NCI-H146 treated with DMSO at 0.1 percent for 48 hours (cell line): ENCODE data around the gene ACAP1.
A peak's percentile ranks its signal among the peaks of the same experiment; 100 is the strongest.
"Not testable (repeated sequence)": the region's sequence is repeated elsewhere in the genome, so short reads cannot be mapped to it uniquely, and the experiment has no call there.

Experiments used
- DNase-seq: peaks from one replicate; lab custom pipeline; 2025; ENCODE audit not compliant: unreplicated experiment; lab: John Stamatoyannopoulos, UW

ACAP1 gene

DNA sequence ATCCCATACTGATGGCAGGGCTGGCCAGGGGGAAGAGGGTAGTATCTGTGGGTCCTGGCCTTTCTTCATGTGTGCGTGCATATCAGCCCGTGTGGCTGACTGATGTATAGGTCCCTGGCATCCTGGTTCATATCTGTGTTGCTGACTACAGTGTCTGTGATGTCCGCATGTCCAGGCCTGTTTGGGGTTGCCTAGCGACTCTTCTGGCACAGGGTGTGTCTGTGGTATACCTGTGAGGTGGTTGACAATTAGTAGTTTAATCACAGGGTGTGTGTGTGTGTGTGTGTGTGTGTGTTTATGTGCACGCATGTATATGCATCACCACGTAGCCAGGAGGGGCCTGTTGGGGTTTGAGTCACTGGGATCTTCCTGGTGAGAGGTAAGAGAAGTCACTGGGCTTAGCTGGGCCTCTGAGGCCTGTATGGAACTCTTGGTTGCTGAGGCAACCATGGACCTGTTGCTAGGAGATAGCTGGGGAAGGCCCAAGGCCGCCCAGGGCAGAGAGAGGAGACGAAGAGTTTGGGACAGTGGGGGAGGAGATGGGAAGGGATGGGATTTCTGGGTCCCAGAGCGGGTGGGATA lies 18.0 kb downstream of the ACAP1 start:
- no peak for DNase-seq

DNA sequence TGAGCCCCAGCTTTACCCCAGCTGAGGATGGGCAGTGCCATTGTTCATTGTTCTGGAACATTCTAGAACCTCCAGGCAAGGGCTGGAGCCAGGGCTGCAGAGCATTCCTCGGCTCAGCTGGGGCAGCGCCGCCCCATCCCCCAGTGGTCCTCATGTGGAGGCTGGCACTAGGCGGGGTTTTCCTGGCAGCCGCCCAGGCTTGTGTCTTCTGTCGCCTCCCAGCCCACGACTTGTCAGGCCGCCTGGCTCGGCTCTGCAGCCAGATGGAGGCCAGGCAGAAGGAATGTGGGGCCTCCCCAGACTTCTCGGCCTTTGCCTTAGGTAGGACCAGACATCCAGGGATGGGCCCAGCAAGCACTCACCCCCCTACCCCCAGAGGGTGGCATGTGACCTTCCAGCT lies 18.7 kb downstream of the ACAP1 start, which contains the start of gene TMEM95:
Gene TMEM95, plus strand, starts transcription at position 104 of the 400 bp plus-strand sequence. Its CDS starts 49 bp downstream, at position 153.
- no peak for DNase-seq

DNA sequence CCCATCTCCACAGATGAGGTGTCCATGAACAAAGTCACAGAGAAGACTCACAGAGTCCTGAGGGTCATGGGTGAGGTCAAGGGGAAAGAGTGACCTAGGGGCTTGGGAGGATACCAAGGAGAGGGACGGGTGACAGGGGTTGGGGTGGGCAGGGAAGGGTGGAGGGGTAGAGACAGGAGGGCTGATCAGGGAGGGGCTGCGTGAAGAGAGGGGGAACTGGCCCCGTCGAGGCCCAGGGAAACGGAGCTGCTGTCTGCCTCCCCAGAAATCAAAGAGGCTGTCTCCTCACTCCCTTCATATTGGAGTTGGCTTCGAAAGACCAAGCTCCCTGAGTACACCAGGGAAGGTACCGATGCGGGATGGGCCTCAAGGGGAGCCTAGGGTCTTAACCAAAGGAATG lies 19.2 kb downstream of the ACAP1 start:
- no peak for DNase-seq

DNA sequence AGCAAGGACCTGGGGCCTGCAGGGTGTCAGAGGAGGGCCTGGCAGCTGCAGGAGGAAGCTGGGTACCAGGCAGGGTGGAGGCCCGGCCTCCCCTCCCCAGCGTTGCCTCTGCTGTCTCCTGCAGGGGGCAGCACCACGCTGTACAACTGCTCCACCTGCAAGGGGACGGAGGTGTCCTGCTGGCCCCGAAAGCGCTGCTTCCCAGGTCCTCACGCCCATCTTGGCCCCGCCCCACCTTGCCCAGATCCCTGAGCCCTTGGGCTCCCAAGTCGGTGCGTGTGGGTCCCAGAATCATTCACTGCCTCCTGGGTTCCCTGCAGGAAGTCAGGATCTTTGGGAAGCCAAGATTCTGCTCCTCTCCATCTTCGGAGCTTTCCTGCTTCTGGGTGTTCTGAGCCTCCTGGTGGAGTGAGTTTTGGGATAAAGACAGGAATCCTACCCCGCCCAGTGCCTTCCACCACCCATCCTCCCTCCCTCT lies 19.8 kb downstream of the ACAP1 start:
- peak; percentile 49 for DNase-seq

DNA sequence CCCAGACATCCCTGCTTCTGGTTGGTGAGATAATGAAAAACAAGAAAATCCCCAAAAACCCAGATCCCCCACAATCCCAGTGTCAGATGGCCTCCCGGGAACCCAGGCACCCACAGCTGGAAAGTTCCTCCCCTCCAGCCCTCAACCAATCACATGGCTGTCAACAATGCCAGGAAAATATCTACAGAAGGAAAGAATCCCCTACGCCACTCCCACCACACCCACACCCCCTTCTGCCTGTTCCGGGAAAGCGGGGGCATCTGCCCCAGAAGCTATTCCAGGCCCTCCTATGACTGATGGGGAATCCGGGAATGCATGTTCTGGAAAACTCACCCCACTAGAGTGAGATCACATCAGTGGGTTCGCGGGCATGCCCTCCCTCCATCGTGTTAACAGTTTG lies 20.4 kb downstream of the ACAP1 start:
- DNase-seq = no peak

DNA sequence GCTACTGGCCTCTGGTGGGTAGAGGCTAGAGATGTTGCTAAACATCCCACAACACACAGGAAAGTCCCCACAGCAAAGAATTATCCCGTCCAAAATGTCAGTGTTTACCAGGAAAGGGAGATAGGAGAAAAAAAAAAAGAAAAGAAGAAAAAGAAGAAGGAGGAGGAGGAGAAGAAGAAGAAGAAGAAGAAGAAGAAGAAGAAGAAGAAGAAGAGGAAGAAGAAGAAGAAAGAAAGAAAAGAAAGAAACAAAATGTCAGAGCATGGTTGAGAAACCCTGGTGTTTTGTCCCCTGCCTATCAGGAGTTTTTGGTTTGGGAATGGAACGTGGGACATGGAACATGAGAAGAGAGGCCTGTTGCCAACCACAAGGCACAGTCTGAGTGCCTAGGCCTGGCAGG lies 21.1 kb downstream of the ACAP1 start:
- DNase-seq = no peak

DNA sequence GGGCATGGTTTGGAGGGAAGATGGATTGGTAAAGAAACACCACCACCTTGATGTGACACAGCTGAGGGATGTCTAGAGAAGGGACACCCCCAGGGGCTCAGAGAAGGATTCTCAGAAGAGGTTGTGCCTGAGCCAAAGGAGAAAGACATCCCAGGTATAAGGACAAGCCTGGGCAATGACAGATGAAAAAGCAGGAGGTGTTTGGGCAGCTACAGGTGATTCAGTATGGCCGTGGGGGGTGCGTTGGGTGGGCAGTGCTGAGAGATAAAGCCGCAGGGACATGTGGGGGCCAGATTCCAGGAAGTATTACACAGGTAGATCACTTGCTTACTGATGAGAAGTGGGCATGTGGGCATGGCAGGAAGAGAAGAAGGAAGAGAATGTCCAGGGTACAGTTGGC lies 25.6 kb downstream of the ACAP1 start:
- DNase-seq = no peak

DNA sequence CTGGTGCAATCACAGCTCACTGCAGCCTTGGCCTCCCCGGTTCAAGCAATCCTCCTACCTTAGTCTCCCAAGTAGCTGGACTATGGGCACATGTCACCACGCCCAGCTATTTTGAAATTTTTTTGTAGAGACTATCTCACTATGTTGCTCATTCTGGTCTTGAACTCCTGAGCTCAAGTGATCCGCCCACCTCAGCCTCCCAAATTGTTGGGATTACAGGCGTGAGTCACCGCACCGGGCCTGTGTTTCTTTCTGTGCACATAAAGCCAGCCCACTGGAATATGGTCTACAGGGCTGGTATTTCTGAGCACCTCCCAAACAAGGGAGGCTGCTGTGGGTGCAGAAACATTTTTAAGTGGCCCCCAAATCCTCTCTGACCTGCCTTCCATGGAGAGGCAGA lies 27.0 kb downstream of the ACAP1 start:
- no peak for DNase-seq

DNA sequence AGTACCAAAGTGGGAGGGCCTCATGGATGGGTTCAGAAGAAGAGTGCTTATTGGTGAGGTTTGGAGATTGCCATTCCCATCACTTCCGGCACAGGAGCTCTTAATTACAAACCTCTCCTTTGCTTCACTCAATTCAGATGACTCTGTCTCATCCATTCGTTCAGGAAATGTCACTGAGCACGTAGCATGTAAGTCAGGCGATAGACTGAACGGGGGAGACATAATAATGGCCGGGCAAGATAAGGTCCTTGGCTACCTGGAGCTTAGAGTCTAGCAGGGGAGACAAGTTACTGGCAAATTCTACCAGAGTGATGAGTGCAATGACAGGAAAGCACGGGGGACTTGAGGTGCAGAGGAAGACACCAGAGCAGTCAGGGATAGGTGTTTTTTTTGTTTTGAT lies 29.6 kb downstream of the ACAP1 start:
- DNase-seq = not testable (repeated sequence)

DNA sequence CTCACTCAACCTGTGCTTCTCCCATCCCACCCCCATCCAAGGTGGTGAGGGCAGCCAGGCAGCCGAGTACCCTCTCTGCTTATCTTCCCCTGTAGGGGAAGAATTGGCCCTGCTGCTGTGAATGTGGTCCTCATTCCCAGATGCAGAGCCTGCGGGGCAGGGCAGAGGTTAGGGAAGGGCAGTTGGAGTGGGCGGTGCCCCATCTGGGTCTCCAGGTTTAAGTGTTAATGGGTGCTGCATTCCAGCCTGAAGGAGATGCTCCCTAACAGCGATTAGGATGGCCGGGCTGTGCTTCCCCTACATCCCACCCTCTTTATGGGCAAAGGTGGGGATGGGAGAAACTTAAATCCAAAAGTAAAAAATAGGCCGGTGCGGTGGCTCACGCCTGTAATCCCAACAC lies 30.8 kb downstream of the ACAP1 start:
- no peak for DNase-seq

DNA sequence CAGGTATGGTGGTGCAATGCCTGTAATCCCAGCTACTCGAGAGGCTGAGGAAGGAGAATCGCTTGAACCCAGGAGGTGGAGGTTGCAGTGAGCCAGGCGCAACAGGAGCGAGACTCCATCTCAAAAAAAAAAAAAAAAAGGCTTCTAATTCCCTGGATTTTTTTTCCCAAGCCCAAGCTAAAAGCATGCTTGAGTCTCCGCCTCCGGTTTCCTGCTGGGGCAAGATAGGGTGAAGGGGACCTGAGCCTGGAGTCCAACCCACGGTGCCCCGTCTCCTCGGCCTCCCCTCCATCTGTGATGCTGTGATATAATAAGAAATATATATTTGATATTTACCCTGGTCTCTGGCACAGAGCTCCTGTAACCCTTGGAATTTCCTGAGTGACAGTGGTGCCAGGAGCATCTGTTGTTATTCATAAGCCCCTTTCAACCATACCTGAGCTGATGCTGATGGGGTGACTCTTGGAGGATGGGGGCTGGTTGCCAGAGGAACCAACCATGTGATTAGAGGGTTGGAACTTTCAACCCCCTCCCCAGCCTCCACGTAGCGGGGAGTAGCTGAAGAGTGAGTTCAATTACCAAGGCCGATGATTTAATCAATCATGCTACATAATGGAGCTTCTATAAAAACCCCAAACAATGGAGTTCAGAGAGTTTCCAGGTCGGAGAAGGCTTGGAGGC lies 31.7 kb downstream of the ACAP1 start:
- DNase-seq = no peak

DNA sequence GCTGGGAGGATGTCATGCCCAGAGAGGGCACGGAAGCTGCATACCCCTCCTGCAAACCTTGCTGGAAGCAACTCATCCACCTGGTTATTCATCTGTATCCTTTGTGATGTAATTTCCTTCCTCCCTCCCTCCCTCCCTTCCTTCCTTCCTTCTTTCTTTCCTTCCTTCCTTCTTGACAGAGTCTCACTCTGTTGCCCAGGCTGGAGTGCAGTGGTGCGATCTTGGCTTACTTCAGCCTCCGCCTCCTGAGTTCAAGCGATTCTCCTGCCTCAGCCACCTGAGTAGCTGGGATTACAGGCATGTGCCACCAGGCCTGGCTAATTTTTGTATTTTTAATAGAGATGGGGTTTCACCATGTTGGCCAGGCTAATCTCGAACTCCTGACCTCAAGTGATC lies 32.3 kb downstream of the ACAP1 start:
- DNase-seq = not testable (repeated sequence)

DNA sequence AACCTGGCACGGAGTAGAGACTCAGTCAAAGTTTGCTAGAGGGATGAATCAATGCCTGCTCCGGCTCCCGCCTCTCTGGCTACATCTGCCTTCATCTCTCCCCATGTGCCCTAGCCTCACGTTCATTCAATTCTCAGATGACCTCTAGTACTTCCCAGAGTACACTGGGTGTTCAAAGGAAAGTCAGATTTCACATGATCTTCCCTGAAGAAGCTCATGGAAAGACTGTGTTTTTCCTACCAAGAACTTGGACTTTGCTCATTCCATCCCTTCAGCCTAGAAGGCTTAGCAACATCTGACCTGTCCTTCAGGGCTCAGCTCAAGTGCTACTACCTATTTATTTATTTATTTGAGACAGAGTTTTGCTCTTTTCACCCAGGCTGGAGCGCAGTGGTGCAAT lies 33.5 kb downstream of the ACAP1 start:
- DNase-seq = no peak

DNA sequence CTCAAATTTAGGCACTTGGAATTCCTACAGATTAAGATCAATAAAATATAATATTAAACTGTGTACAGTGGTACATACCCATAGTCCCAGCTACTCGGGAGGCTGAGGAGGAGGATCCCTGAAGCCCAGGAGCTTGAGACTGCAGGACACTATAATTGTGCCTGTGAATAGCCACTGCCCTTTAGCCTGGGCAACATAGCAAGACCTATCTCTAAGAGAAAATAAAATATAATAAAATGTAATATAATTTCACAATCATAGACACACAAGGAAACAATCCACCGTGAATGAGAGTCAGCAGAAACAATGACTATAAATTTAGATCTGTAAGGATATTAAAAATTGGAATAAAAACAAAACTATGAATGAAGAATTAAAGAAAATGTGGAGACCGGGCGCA lies 34.5 kb downstream of the ACAP1 start:
- no peak for DNase-seq

DNA sequence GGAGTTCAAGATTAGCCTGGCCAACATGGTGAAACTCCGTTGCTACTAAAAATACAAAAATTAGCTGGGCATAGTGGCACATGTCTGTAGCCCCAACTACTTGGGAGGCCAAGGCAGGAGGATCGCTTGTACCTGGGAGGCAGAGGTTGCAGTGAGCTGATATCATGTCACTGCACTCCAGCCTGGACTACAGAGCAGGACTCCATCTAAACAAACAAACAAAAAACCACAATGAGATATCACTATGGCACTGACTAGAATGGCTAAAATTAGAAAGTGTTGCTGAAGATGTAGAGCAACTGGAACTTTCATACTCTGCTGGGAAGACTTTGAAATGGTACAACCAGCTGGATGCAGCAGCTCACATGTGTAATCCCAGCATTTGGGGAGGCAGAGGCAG lies 38.0 kb downstream of the ACAP1 start:
- no peak for DNase-seq

DNA sequence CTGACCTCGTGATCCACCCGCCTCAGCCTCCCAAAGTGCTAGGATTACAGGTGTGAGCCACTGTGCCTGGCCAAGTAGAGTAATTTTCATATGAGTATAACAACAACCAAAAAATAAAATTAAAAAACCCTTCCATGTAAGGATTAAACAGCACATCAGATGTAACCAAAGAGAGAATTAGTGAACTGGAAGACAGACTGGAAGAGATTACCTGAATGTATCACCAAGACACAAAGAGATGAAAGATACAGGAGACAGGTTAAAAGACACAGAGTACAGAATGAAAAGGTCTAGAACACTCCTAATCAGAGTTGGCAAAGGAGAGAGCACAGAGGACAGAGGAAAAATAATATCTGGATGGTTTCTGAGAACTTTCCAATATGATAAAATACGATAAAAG lies 42.8 kb downstream of the ACAP1 start:
- DNase-seq = no peak

DNA sequence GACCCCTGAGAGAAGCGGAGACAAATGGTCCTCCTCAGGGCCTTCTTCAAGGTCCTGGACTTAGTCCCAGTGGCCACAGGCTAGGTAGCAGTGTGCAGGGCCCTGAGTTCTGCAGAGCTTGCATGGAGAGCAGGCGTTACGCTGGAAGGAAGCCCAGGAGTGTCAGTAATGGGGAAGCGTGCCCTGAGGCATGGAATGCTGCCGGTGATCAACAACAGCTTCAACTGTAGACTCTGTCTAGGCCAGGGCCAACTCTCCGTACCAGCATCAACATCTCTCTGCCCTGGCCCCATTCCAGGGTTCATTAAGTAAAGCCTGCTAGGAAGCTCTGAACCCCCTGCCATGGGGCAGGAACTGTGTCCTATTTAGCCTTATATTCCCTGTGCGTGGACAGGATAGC lies 44.0 kb downstream of the ACAP1 start:
- DNase-seq = peak; percentile 35

DNA sequence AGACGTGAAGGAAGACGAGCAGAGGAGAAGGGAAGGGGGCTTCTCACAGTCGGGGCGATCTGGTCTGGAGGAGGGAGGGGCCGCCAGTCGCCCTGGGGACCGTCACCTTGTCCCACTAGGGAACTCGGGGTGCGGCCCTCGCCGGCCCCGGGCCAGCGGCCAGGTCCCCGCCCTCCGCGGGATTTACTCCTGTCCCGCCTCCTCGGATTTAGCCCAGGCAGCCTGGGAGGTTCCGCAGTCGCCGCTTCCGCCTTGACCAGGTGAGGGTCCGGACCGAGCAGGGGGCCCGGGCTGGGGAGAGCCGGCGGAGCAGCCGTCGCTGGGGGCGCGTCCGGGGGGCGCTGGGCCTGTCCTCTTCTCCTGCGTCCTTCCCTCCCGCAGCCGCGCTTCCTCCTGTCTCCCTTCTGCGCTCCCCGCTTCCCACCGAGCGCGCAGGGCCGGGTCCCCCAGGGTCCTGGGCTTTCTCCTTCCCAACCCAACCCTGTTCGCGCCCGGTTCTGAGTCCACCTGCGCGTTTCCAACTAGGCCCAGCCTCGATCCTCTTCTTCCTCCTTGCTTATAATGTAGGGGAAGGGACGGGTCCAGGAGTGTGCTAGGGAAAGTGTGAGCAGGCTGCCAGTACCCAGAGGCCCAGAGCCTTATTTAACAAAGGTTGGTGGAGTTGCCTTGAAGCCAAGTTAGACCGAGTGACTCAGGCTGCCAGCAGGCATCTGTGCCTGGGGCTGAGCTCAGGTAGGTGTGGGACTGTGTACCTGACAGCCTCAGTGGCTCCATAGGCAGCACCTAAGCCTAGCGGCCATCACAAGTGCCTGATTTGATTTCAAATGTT lies 44.7 kb downstream of the ACAP1 start, which contains the start of gene TNK1:
Gene TNK1, plus strand, starts transcription at position 235 of the 829 bp plus-strand sequence. CDS start 1,838 bp downstream, outside the sequence.
- DNase-seq = peak; percentile 14

DNA sequence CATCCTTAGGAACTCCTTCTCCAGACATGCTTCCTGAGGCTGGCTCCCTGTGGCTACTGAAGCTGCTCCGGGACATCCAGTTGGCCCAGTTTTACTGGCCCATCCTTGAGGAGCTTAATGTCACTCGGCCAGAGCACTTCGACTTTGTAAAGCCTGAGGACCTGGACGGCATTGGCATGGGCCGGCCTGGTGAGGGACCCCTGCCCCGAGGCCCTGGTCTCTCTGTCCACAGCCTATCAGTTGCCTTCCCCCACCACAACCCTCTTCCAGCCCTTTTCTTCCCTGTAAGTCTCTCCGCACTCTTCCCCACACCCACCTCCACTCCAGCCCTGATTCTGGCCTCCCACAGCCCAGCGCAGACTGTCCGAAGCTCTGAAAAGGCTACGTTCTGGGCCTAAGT lies 46.6 kb downstream of the ACAP1 start:
- no peak for DNase-seq

DNA sequence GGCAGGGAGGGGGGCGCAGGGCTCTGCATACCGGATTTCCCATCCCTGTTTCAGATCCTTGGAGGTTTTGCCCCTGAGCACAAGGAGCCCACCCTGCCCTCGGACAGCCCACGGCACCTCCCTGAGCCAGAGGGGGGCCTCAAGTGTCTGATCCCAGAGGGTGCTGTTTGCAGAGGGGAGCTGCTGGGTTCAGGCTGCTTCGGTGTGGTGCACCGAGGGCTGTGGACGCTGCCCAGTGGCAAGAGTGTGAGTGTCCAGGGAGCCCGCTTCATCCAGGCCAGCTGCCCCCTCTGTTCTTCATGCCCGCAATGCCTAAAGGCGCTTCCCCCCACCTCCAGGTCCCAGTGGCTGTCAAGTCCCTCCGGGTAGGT lies 47.0 kb downstream of the ACAP1 start:
- DNase-seq = no peak

DNA sequence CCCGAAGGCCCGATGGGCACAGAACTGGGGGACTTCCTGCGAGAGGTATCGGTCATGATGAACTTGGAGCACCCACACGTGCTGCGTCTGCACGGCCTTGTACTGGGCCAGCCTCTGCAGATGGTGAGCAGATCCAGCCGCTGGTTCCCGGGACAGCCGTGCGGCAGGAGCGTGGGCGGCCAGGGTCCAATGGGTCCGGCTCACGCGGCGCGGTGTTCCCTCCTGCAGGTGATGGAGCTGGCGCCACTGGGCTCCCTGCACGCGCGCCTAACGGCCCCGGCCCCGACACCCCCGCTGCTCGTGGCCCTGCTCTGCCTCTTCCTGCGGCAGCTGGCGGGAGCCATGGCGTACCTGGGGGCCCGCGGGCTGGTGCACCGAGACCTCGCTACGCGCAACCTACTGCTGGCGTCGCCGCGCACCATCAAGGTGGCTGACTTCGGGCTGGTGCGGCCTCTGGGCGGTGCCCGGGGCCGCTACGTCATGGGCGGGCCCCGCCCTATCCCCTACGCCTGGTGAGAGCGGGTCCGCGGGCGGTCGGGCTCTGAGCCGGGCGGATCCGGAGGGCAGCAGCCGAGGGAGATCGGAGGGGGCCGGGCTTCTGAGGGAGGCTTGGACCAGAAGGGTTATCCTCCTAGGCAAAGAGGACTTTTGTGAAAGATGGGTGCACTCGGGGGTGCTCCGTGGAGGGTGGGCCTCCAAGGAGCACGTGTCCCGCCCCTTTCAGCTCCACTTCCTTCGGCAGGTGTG lies 47.6 kb downstream of the ACAP1 start:
- peak; percentile 66 for DNase-seq
